ENCODE results near the gene SAMD11. TPM values are rescaled to one million over a fixed set of nuclear protein-coding genes. Genes with fewer than 3 reads are reported as not detected.

The SAMD11 gene
- total and polyA plus RNA-seq, 2 of the 13 experiments (the other 11 are each of a cell fraction or from before 2014, with no cell fraction given) = 0.11 TPM; not detected in 1

GRCh38 chr1:966135-966703, 42.5 kb downstream of the SAMD11 start, which contains the start of gene PLEKHN1 (continued):
- TF ChIP-seq ZNF207 (IDR thresholded peaks at IDR 0.05; ENCODE audit: borderline replicate concordance) = no peak
- no peak for TF ChIP-seq MAX (IDR thresholded peaks at IDR 0.05)
- no peak for TF ChIP-seq NRL (CRISPR knock-in tag; IDR thresholded peaks at IDR 0.05; ENCODE audit: borderline replicate concordance)
- no peak for TF ChIP-seq RFXANK (CRISPR knock-in tag; IDR thresholded peaks at IDR 0.05)
- no peak for TF ChIP-seq NFKB2 (CRISPR knock-in tag; IDR thresholded peaks at IDR 0.05; ENCODE audit: borderline replicate concordance)
- TF ChIP-seq ZNF589 (CRISPR knock-in tag; conservative IDR thresholded peaks at IDR 0.05) = no peak
- TF ChIP-seq SAP130 (CRISPR knock-in tag; IDR thresholded peaks at IDR 0.05; ENCODE audit: low read depth) = 0 out of 2 replicates have a peak, but pooled peaks have one; percentile 48
- no peak for TF ChIP-seq BORCS8-MEF2B (CRISPR knock-in tag; IDR thresholded peaks at IDR 0.05)
- TF ChIP-seq PRDM15 (CRISPR knock-in tag; IDR thresholded peaks at IDR 0.05) = no peak
- 0 out of 2 replicates have a peak, but pooled peaks have one; percentile 31 for TF ChIP-seq ZNF772 (CRISPR knock-in tag; IDR thresholded peaks at IDR 0.05)
- no peak for TF ChIP-seq FIP1L1 (IDR thresholded peaks at IDR 0.05; ENCODE audit: borderline replicate concordance, insufficient read depth, low read depth, low read length)
- TF ChIP-seq PHF5A (CRISPR knock-in tag; IDR thresholded peaks at IDR 0.05; ENCODE audit: low read depth, unreplicated experiment) = peak; percentile 2
- TF ChIP-seq ZNF83 (CRISPR knock-in tag; IDR thresholded peaks at IDR 0.05; ENCODE audit: borderline replicate concordance) = no peak
- TF ChIP-seq HNRNPLL (IDR thresholded peaks at IDR 0.05; ENCODE audit: low read depth, low read length, poor library complexity, severe bottlenecking) = peak; percentile 39
- no peak; the same call in 1 of the 2 replicates for TF ChIP-seq DZIP1 (CRISPR knock-in tag; IDR thresholded peaks at IDR 0.05)
- TF ChIP-seq TBX3 (IDR thresholded peaks at IDR 0.05; ENCODE audit: borderline replicate concordance) = no peak
- 0 out of 2 replicates have a peak, but pooled peaks have one; percentile 5 for TF ChIP-seq MYPOP (CRISPR knock-in tag; IDR thresholded peaks at IDR 0.05)
- peak; percentile 64 for TF ChIP-seq ATF7-NPFF (CRISPR knock-in tag; IDR thresholded peaks at IDR 0.05; ENCODE audit: low read depth)

All from HepG2 (cell line).